B cell (primary cell): ENCODE measurements around the gene PLA2G12B. TPM values are rescaled to one million over a fixed set of nuclear protein-coding genes. Genes with fewer than 3 reads are reported as not detected.

Experiments
- ATAC-seq: fragments of 200-7000 bp; cut with Tn5 transposase; one replicate; pipeline ENCODE4 v1.10.0; 2021; ENCODE audit warnings: low read depth, mild to moderate bottlenecking, moderate number of reproducible peaks, moderate library complexity
- CTCF ChIA-PET: fragments of 350-600 bp; sonication (Branson Sonifier 250); formaldehyde crosslinking; loops from one replicate; lab custom pipeline; 2021; ENCODE audit warnings: antibody characterized with exemption, inconsistent platforms; lab: Charles Lee
- POLR2A ChIA-PET: fragments of 350-600 bp; sonication (Branson Sonifier 250); formaldehyde crosslinking; loops from one replicate; lab custom pipeline; 2021; ENCODE audit warnings: antibody characterized with exemption; lab: Charles Lee
- DNase-seq: peaks from one replicate; pipeline ENCODE4 v3.0.0; 2013
- H2AFZ ChIP-seq: 2 replicates; pipeline ENCODE4 v1.6.1; 2012; ENCODE audit warnings: mild to moderate bottlenecking, low read depth, low read length; ENCODE audit not compliant: insufficient read depth, poor library complexity, severe bottlenecking
- H3K27ac ChIP-seq, 2 donors: 1 replicate in 1 of 2; 2 replicates in 1 of 2; pipeline ENCODE4 v1.5.1; 2012 to 2013; ENCODE audit warnings: low read length in 2 of 2, mild to moderate bottlenecking in 2 of 2, moderate library complexity in 1 of 2
- H3K27me3 ChIP-seq, 4 experiments: fragments of 200-600 bp in 1 of 4; sonication (generic) in 1 of 4; replicated peaks in 1 of 4; 1 replicate in 2 of 4; 2 replicates in 2 of 4; pipeline versions ENCODE4 v1.6.1 to v1.7.0; 2013 to 2016; ENCODE audit warnings: low read length in 3 of 4, mild to moderate bottlenecking in 2 of 4, mixed read lengths in 1 of 4, moderate library complexity in 1 of 4; ENCODE audit not compliant: insufficient read depth in 4 of 4, control insufficient read depth in 3 of 4; ENCODE audit errors: control extremely low read depth in 1 of 4
- H3K36me3 ChIP-seq, 2 experiments: replicated peaks in 1 of 2; 1 replicate in 1 of 2; 2 replicates in 1 of 2; pipeline versions ENCODE4 v1.6.1 to v1.7.1; 2013; ENCODE audit warnings: low read length in 1 of 2; ENCODE audit not compliant: insufficient read depth in 2 of 2, control insufficient read depth in 1 of 2; ENCODE audit errors: control extremely low read depth in 1 of 2, extremely low read depth in 1 of 2
- H3K4me1 ChIP-seq, 2 donors: fragments of 200-600 bp in 1 of 2; sonication (generic) in 1 of 2; 1 replicate in 1 of 2; 2 replicates in 1 of 2; pipeline versions ENCODE4 v1.5.1 to v1.6.1; 2013 to 2017; ENCODE audit warnings: low read length in 2 of 2; ENCODE audit not compliant: control insufficient read depth in 2 of 2, insufficient read depth in 2 of 2
- H3K4me2 ChIP-seq: replicated peaks from 2 replicates; pipeline ENCODE3; 2012; ENCODE audit warnings: mild to moderate bottlenecking, low read depth, low read length; ENCODE audit not compliant: poor library complexity, severe bottlenecking
- H3K4me3 ChIP-seq, 5 experiments: fragments of 200-600 bp in 1 of 5; sonication (generic) in 1 of 5; 1 replicate in 3 of 5; 2 replicates in 2 of 5; pipeline versions ENCODE4 v1.5.1 to v1.7.0; 2011 to 2016; ENCODE audit warnings: low read length in 4 of 5, mild to moderate bottlenecking in 4 of 5, low read depth in 2 of 5, control low read depth in 1 of 5, moderate library complexity in 1 of 5; ENCODE audit not compliant: insufficient read depth in 1 of 5; ENCODE audit errors: control extremely low read depth in 1 of 5, extremely low read depth in 1 of 5
- H3K79me2 ChIP-seq: fragments of 200-600 bp; sonication (generic); one replicate; pipeline ENCODE4 v1.6.0; 2016; ENCODE audit warnings: low read length; ENCODE audit not compliant: control insufficient read depth, insufficient read depth
- H3K9ac ChIP-seq: fragments of 200-600 bp; sonication (generic); 2 replicates; pipeline ENCODE4 v1.6.1; 2017; ENCODE audit warnings: mild to moderate bottlenecking, low read length, moderate library complexity
- H3K9me3 ChIP-seq, 3 donors: one replicate each; pipeline versions ENCODE4 v1.6.1 to v1.7.1; 2013; ENCODE audit warnings: low read length in 2 of 3; ENCODE audit not compliant: control insufficient read depth in 2 of 3, insufficient read depth in 1 of 3; ENCODE audit errors: control extremely low read depth in 1 of 3
- H4K20me1 ChIP-seq: 2 replicates; pipeline ENCODE4 v1.6.0; 2012; ENCODE audit warnings: mild to moderate bottlenecking, low read length; ENCODE audit not compliant: insufficient read depth, control insufficient read depth, poor library complexity, severe bottlenecking
- H3K27ac Mint-ChIP-seq: one replicate; pipeline ENCODE4 v1.8.0; 2021; ENCODE audit warnings: mixed read lengths
- H3K27me3 Mint-ChIP-seq: one replicate; pipeline ENCODE4 v1.8.0; 2021; ENCODE audit warnings: mixed read lengths
- H3K4me1 Mint-ChIP-seq: one replicate; pipeline ENCODE4 v1.8.0; 2021; ENCODE audit warnings: mixed read lengths
- H3K4me3 Mint-ChIP-seq: one replicate; pipeline ENCODE4 v1.8.0; 2021; ENCODE audit warnings: mixed read lengths
- H3K9me3 Mint-ChIP-seq: one replicate; pipeline ENCODE4 v1.8.0; 2022; ENCODE audit warnings: mixed read lengths; ENCODE audit not compliant: insufficient read depth
- CTCF ChIP-seq: fragments of 200-600 bp; IDR thresholded peaks from one replicate; pipeline ENCODE4 v1.8.0; 2022; ENCODE audit warnings: antibody characterized with exemption, mild to moderate bottlenecking
- EZH2 ChIP-seq: IDR thresholded peaks from 2 replicates; pipeline ENCODE4 v1.6.1; 2012; ENCODE audit warnings: borderline replicate concordance, low read depth, mild to moderate bottlenecking, moderate library complexity, low read length; ENCODE audit not compliant: insufficient read depth, poor library complexity, severe bottlenecking
- WGBS: methylation state at CpG from one replicate; pipeline ENCODE4 v1.1.5; 2013; ENCODE audit warnings: missing lambda C conversion rate; ENCODE audit not compliant: insufficient coverage; 5-methylcytosine and 5-hydroxymethylcytosine counted together
- intact Hi-C: fragments of 100-400 bp; cut with micrococcal nuclease; formaldehyde crosslinking; loops from one replicate; pipeline ENCODE4 v1.10.0; 2022
- polyA plus RNA-seq: library from polyadenylated mRNA; depleted of rRNA; stranded (reverse); fragments of >200 nt; gene quantifications from 2 replicates; pipeline ENCODE4 v1.2.3, GENCODE V29; 2012
- total RNA-seq, 2 donors: library from RNA; stranded (reverse); fragments of 120-200 nt in 1 of 2; gene quantifications; 1 replicate in 1 of 2; 2 replicates in 1 of 2; pipeline versions ENCODE4 v1.2.3 to v1.2.4, GENCODE V29; 2013 to 2022

Gene PLA2G12B
- total and polyA plus RNA-seq, 2 donors (not counting 1 experiment from before 2014, with no cell fraction given), result not detected

DNA sequence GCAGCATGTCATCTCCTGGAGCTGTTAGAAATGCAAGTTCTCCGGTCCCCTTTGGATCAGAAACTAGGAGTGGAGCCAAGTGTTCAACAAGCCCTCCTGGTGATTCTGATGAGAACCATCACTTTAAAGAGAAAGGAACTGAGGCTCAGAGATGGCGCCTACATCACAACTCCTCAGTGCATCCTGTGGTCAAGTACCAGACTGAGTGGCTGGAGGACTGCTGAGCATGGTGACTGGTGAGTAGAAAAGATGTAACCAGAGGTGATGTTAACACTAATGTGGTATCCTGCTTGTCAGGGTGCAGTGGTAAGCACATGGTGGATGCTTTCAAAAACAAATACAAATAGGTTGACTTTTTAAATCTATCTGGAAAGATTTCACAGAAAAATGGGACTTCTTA is 64.5 kb downstream of the PLA2G12B start:
- ATAC-seq (no peak), DNase-seq (no peak)
- H3K27me3 Mint-ChIP-seq, result peaks cover 6% of the 10 kb centered on the region
- 100% methylated on average over 1 of the region's 2 CpGs for WGBS
- TF ChIP-seq EZH2, result no peak
- no peak for TF ChIP-seq CTCF
- Histone ChIP-seq H3K79me2 (no peaks in the 10 kb centered on the region), H3K9me3 (no peaks in the 10 kb centered on the region), H3K4me3 (no peak overlapping the region), H3K4me1 (peaks cover 6 to 8% of the 10 kb centered on the region in 2 donors), H3K36me3 (no peaks in the 10 kb centered on the region), H3K27ac (no peak overlapping the region), H4K20me1 (no peaks in the 10 kb centered on the region), H3K27me3 (no peaks in the 10 kb centered on the region), H3K4me2 (no peak overlapping the region), H3K9ac (no peak overlapping the region), H2AFZ (no peak overlapping the region)
- CTCF ChIA-PET, result no interaction called here
- intact Hi-C loops, result no loop called here
- H3K9me3 Mint-ChIP-seq, result no peaks in the 10 kb centered on the region
- POLR2A ChIA-PET, result no interaction called here
- H3K4me3 Mint-ChIP-seq, result no peak overlapping the region
- no peak overlapping the region for H3K27ac Mint-ChIP-seq
- peaks cover 7% of the 10 kb centered on the region for H3K4me1 Mint-ChIP-seq

DNA sequence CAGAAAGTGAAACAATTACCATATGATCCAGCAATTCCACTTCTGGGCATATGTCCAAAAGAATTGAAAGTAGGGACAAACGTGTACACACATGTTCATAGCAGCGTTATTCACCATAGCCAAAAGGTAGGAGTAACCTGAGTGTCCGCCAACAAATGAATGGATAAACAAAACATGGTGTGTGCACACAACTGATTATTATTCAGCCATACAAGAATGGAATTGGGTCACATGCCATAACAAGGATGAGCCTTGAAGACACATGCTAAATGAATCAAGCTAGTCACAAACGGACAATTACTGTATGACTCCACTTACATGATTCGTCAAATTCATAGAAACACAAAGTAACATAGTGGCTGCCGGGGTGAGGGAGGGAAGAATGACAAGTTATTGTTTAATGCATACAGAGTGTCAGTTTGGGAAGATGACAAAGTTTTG is 65.2 kb downstream of the PLA2G12B start:
- WGBS, result 100% methylated on average over 2 of the region's 6 CpGs
- ATAC-seq (no peak), DNase-seq (no peak)
- Histone ChIP-seq H3K4me2 (no peak overlapping the region), H3K9me3 (no peaks in the 10 kb centered on the region), H3K79me2 (no peaks in the 10 kb centered on the region), H2AFZ (no peak overlapping the region), H3K27me3 (no peaks in the 10 kb centered on the region), H3K9ac (no peak overlapping the region), H3K4me1 (peaks cover 6 to 8% of the 10 kb centered on the region in 2 donors), H3K36me3 (peaks cover 0 to 2% of the 10 kb centered on the region in 2 experiments), H3K4me3 (no peak overlapping the region), H3K27ac (no peak overlapping the region), H4K20me1 (no peaks in the 10 kb centered on the region)
- Mint-ChIP-seq H3K27ac (no peak overlapping the region), H3K4me1 (peaks cover 7% of the 10 kb centered on the region), H3K9me3 (no peaks in the 10 kb centered on the region), H3K4me3 (no peak overlapping the region), H3K27me3 (peaks cover 4% of the 10 kb centered on the region)
- CTCF ChIA-PET, result interaction anchor here (0.7 kb wide), 1 partner anchor 322 kb away, joined by 3 read pairs; no protein-coding TSS in a partner anchor
- POLR2A ChIA-PET, result no interaction called here
- intact Hi-C loops, result no loop called here
- TF ChIP-seq EZH2 (no peak), CTCF (no peak)
